RCC 7860 (cell line): ENCODE results near the gene CWF19L1.

Experiments
- DNase-seq: peaks from one replicate; pipeline ENCODE4 v3.0.0-alpha.2; 2015; ENCODE audit warnings: low spot score
- FAIRE-seq: peaks from 2 replicates; lab custom pipeline; 2012; peaks lifted over from hg19 to GRCh38; lab: Jason Lieb, UNC

Gene CWF19L1

DNA sequence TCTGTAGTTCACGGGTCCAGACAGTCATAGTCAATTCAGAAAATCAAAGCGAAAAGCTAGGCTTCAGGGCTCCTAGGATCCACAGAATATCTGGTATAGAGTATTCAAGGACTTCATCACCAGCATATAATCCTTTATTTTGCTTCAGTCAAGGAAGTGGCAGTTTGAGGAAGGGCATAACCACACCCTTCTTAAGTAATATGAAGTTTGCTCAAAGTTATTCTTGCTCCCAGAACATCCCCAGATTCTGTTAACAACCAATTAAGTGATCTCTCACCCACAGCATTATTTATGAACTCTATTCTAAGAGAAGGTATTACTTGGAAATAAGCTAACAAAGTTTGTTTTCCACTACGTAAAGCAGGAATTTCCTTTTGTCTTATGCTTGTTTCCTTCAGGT, 13.2 kb downstream of the CWF19L1 start:
- DNase-seq: no peak
- no peak for FAIRE-seq

DNA sequence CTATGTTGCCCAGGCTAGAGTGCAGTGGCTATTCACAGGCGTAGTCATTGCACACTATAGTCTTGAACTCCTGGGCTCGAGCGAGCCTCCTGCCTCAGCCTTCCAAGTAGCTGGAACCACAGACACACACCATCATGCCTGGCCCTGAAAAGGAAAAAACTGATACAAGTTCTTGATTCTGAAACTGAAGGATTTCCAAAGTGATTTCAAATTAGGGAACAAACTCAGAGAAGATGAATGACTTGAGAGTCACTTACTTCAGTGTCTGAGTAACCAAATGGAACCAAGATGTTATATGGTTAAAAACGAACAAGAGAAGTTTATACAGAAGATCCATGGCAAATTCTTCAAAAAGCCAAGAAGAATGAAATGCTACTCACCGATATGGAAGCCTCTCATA, 14.4 kb downstream of the CWF19L1 start:
- no peak for FAIRE-seq
- DNase-seq: no peak

DNA sequence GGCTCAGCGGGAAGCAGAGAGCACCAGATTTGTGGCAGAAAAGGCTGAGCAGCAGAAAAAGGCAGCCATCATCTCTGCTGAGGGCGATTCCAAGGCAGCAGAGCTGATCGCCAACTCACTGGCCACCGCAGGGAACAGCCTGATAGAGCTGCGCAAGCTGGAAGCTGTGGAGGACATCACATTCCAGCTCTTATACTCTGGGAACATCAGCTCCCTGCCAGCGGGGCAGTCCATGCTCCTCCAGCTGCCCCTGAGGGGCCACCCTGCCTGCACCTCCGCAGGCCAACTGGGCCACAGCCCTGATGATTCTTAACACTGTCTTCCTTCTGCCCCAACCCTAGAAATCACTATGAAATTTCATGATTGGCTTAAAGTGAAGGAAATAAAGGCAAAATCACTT, 18.6 kb downstream of the CWF19L1 start:
- no peak for DNase-seq
- no peak for FAIRE-seq

- no peak for DNase-seq
- FAIRE-seq: no peak
Measured at GRCh38 chr10:100245484-100246220, 21.8 kb downstream of the CWF19L1 start.

DNA sequence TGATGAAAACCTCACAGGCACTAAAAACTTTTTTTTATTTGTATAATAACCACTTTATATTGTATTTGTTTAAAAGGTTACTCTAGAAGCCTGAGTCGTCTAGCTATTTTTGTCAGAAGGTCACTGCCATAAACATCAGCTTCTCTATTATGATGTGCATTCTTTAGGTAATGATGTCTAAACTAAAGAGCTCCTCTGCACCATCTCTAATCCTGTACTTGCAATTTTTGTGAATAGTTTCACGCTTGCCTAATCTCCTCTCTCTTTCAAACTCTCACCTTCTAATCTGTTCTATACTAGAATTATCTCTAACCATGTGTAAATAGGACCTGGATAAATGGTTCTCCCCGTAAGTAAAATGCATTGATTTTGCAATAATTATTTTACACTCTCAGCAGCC, 27.6 kb downstream of the CWF19L1 start:
- FAIRE-seq (no peak), DNase-seq (no peak)

GRCh38 chr10:100238429-100238828, 29.0 kb downstream of the CWF19L1 start:
- DNase-seq (no peak), FAIRE-seq (no peak)

- DNase-seq: no peak
- FAIRE-seq: no peak
Measured at GRCh38 chr10:100232101-100232500, 35.3 kb downstream of the CWF19L1 start.

- DNase-seq: no peak
- no peak for FAIRE-seq
Measured at GRCh38 chr10:100229819-100230422, 37.5 kb downstream of the CWF19L1 start.

GRCh38 chr10:100223879-100224278, 43.6 kb downstream of the CWF19L1 start:
- FAIRE-seq (no peak), DNase-seq (no peak)

- no peak for DNase-seq
- FAIRE-seq: no peak
Measured at GRCh38 chr10:100222529-100222928, 44.9 kb downstream of the CWF19L1 start.

- no peak for DNase-seq
- FAIRE-seq: no peak
Measured at GRCh38 chr10:100216006-100216405, 51.4 kb downstream of the CWF19L1 start.

DNA sequence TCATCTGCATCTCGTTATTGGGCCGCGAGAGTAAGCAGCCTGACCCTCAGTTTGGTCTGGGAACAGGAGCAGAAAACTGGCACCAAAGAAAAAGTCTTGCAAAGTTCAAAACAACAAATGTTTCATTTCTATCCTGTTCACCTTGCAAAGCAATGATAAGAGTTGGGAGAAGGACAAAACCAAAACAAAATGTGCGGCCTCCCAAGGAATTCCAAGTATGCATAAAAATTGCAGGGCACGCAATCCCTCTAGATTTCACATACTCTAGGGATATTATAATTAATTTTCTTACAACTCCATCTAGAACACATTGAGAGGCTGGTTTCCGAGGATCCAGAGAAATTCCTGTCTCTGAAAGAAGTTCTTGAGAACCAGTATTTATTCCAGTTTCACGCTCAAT, 58.1 kb downstream of the CWF19L1 start:
- DNase-seq: no peak
- FAIRE-seq: no peak

DNA sequence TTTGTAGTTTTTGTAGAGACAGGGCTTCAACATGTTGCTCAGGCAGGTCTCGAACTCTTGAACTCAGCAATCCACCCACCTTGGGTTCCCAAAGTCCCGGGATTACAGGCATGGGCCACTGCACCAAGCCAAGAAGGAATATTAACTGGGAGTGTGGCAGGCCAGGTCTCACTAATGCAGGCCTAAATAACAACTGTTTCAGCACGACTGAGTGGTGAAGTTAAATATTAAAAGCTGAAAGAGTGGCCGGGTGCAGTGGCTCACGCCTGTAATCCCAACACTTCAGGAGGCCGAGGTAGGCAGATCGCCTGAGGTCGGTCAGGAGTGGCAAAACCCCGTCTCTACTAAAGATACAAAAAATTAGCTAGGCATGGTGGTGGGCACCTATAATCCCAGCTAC, 59.2 kb downstream of the CWF19L1 start:
- no peak for FAIRE-seq
- no peak for DNase-seq

DNA sequence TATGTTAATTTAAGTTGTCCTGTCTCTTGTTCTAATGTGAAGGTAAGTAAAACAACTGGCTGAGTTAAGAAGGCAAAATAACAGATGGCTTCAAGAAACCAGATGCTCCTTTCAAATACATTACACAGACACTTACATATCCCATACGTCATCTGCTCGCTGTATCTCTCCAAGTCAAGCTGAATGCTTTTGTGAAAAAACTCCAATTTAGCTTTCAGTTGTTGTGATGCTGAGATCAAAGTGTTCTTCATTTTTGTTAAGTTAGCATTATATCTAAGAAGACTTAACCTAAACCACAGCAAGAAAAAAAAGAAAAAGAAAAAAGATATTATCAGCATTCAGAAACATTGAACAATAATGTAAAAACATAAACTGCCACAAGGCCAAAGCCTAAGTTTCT, 63.1 kb downstream of the CWF19L1 start:
- no peak for DNase-seq
- no peak for FAIRE-seq

DNA sequence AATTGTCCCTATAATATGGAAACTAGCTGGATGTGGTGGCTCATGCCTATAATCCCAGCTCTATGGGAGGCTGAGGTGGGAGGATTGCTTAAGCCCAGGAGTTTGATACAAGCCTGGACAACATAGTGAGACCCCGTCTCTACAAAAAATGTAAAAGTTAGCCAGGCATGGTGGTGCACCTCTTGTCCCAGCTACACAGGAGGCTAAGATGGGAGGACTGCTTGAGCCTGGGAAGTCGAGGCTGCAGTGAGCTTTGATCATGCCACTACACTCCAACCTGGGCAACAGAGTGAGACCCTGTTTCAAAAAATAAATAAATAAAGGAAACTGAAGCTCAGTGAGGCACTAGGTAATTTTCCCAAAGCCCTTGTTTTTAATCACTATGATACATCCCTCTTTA, 65.9 kb downstream of the CWF19L1 start:
- DNase-seq: no peak
- FAIRE-seq: no peak

DNA sequence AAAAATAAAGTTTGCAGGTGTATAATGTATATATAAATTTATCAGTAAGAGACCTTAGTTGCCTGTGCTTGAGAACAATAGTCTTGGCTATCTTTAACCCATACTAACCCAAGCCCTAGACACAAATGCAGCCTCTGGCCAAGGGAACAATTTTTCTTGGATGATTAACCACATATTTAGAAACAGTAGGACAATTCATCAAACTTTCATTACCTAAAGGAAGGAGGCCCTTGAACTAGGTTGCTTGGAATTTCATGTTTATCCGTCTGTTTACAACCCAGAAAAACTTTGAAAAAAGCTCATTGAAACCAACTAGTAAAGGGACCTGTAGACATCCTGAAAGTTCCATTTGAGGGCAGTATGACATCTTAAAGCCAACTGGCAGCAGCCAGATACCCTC, 72.7 kb downstream of the CWF19L1 start:
- FAIRE-seq (no peak), DNase-seq (no peak)

DNA sequence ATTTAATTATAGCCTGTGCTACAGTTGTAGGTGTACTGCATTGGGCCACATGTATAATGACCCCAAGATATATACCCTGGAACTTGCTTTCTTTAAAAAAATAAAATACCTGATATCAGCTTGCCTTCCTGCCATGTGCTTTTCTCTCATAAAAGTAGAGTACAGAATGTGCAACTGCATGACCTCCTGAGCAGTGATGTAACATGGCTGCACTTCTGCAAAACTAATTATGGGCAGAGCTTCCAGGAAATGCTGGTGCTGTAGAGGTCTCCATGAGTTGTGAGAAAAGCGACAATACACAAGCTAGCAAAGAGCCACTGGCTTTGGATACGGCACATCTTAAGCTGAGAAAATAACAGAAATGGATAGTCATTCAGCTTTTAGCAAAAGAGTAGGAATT, 75.1 kb downstream of the CWF19L1 start:
- no peak for FAIRE-seq
- DNase-seq: no peak

- no peak for FAIRE-seq
- DNase-seq: peak; percentile 30
Measured at GRCh38 chr10:100186253-100187212, 80.9 kb downstream of the CWF19L1 start.

DNA sequence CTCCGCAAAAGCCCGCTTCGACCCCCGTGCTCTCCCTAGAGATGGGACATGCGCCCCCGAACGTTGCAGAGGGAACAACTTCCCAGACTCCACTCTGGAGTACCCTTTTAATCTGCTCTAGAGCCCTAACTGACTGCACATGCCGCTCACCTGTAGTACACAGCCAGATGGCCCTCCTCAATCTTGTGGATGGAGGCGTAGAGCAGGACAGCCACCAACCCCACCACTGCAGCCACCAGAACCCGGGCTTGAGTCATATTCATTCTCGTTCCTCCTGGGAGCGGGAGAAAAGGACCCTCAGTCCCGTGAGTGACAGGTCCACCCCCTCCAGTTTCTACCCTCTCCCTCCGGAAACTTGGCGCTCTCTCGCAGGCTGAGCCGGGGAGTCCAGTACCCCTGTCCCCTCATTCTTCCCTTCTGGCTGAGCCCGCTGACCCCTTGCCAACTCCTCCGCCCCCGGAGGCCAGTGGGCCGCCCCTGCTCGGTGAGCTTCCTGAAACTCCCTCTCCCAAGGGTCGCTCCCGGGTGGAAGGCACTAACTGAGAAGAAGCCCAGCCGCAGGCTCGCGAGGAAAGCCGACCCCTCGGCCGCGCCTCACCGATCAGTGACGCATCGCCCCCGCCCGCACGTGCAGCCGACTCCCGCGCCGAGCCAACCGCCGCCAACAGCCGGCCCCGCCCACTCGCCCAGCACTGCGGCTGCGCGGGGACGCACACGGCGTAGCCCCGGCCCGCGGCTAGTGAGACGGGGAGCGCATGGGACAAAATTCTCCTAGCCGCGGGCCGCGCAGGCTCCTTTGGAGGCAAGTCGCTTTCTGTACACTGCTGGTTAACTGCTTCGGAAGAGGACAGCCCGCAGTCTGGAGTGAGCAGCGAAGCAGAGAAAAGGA, 81.8 kb downstream of the CWF19L1 start, which contains the start of gene ERLIN1:
TSS of gene ERLIN1 (minus strand) at position 666 of the 889 bp plus-strand sequence. CDS start at position 263, 403 bp downstream.
- FAIRE-seq (no peak), DNase-seq (peak; percentile 81)

DNA sequence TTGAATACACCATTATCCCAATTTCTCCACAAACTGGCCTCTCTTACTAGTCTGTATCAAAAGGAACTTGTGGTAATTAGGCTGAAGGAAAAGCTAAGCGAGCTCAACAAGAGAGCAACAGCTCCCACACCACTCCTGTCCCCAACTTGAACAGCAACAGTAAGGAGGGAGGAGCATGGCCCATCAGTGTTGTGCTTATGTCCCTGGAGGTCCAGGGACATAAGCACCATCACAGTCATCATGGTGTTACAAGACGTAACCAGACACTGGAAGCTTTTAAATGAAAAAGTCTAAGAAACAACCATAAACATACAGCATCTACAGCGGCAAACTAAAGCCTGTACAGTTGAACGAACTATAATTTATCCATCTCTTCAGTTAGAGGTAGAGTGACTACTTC, 82.6 kb downstream of the CWF19L1 start:
- no peak for DNase-seq
- FAIRE-seq: no peak

GRCh38 chr10:100184426-100184825, 83.0 kb downstream of the CWF19L1 start:
- FAIRE-seq (no peak), DNase-seq (no peak)
